ENCODE measurements around the gene NLGN1. TPM values are rescaled to one million over a fixed set of nuclear protein-coding genes. Genes with fewer than 3 reads are reported as not detected.

The NLGN1 gene
- total and polyA plus RNA-seq, 2 experiments from 2014 or later, result 5.1 to 11.2 TPM

DNA sequence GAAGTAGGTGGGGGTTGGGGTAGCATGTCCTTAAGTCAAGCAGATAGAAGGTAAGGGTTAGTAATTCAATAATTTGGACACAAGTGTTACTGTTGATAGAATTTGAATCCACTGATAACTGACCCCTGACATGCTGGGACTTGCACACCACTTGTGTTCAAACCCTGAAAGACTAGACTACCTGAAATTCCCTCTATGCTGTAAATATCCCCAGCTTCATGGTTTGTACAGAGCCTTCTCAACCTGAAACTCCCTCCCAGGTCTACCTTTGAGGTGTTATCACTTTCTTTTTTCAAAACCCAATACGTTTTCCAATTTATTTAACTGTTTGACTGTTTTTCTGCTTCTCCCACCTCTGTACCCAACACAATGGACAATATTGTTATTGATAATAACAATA lies 459.6 kb downstream of the NLGN1 start:
- WGBS (ENCODE audit: low lambda C conversion rate, missing lambda C conversion rate), result 69% methylated on average over 1 of the region's 1 CpG
- no peaks in the 10 kb centered on the region for H3K9me2 ChIP-seq (replicated peaks; ENCODE audit: insufficient read depth)
- H3K9me3 ChIP-seq (ENCODE audit: low read depth), result no peaks in the 10 kb centered on the region
- no peak overlapping the region for H3K27ac ChIP-seq
- no peak overlapping the region for H2AFZ ChIP-seq
- H3K4me1 ChIP-seq (ENCODE audit: insufficient read depth), result no peaks in the 10 kb centered on the region
- TF ChIP-seq EZH2 (IDR thresholded peaks at IDR 0.05; ENCODE audit: borderline replicate concordance), result no peak
- TF ChIP-seq, protein P1, sequence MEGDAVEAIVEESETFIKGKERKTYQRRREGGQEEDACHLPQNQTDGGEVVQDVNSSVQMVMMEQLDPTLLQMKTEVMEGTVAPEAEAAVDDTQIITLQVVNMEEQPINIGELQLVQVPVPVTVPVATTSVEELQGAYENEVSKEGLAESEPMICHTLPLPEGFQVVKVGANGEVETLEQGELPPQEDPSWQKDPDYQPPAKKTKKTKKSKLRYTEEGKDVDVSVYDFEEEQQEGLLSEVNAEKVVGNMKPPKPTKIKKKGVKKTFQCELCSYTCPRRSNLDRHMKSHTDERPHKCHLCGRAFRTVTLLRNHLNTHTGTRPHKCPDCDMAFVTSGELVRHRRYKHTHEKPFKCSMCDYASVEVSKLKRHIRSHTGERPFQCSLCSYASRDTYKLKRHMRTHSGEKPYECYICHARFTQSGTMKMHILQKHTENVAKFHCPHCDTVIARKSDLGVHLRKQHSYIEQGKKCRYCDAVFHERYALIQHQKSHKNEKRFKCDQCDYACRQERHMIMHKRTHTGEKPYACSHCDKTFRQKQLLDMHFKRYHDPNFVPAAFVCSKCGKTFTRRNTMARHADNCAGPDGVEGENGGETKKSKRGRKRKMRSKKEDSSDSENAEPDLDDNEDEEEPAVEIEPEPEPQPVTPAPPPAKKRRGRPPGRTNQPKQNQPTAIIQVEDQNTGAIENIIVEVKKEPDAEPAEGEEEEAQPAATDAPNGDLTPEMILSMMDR (IDR thresholded peaks at IDR 0.05; ENCODE audit: poor library complexity), result no peak
- no peak for TF ChIP-seq EZH2phosphoT487 (IDR thresholded peaks at IDR 0.05; ENCODE audit: low read depth, severe bottlenecking, unreplicated experiment)
- no peak for DNase-seq (ENCODE audit: low spot score)
- H3K4me2 ChIP-seq, result no peak overlapping the region
- H4K20me1 ChIP-seq (ENCODE audit: insufficient read depth, poor library complexity, severe bottlenecking), result no peaks in the 10 kb centered on the region
- no peaks in the 10 kb centered on the region for H3K79me2 ChIP-seq
- H3K27me3 ChIP-seq, result no peaks in the 10 kb centered on the region
- H3K36me3 ChIP-seq (replicated peaks; ENCODE audit: insufficient read depth, low read depth), result no peaks in the 10 kb centered on the region
- H3K4me3 ChIP-seq, result no peak overlapping the region

DNA sequence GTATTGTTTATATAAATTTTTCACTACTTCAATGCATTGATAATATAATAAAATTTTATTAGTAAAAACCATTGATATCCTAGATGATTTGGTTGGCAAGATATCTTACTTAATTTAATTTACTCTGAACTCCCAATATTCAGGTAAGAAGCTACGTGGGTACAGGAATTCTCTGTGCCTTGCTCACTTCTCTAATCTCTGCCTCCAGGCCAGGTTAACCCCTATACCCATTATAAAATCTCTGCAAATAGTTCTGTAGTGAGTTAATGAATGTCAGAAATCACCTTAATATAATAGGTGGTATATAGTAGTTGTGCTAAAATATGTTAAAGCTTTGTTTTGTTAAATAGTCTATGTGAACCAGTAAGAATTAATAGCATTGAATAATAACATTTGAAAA lies 465.2 kb downstream of the NLGN1 start:
- TF ChIP-seq EZH2 (IDR thresholded peaks at IDR 0.05; ENCODE audit: borderline replicate concordance), result no peak
- TF ChIP-seq, protein P1 (IDR thresholded peaks at IDR 0.05; ENCODE audit: poor library complexity), result no peak
- TF ChIP-seq EZH2phosphoT487 (IDR thresholded peaks at IDR 0.05; ENCODE audit: low read depth, severe bottlenecking, unreplicated experiment), result no peak

DNA sequence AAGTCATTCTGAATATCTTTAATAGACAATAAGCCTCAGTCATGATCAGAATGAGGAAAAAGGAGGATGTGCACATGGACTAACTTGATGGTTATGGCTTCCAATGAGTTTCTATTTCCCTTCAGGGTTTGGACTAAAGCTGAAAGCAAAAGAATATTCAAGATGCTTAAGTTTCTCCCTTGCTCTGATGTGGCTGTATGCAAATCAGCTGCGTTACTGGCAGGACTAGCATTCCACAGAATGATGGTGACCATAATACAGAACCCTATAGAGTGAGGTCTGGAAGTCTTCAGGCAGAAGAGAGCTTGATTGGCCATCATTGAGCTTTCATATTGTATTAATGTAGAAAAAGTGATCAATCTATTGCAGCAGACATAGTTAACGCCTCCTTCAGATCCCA lies 466.0 kb downstream of the NLGN1 start:
- no peak overlapping the region for H3K4me3 ChIP-seq
- H3K27me3 ChIP-seq, result no peaks in the 10 kb centered on the region
- H3K36me3 ChIP-seq (replicated peaks; ENCODE audit: insufficient read depth, low read depth), result no peaks in the 10 kb centered on the region
- no peaks in the 10 kb centered on the region for H3K79me2 ChIP-seq
- H3K27ac ChIP-seq, result no peak overlapping the region
- H4K20me1 ChIP-seq (ENCODE audit: insufficient read depth, poor library complexity, severe bottlenecking), result no peaks in the 10 kb centered on the region
- H3K9me2 ChIP-seq (replicated peaks; ENCODE audit: insufficient read depth), result no peaks in the 10 kb centered on the region
- TF ChIP-seq, protein P1 (IDR thresholded peaks at IDR 0.05; ENCODE audit: poor library complexity), result no peak
- TF ChIP-seq EZH2 (IDR thresholded peaks at IDR 0.05; ENCODE audit: borderline replicate concordance) (no peak), EZH2phosphoT487 (IDR thresholded peaks at IDR 0.05; ENCODE audit: low read depth, severe bottlenecking, unreplicated experiment) (no peak)
- no peaks in the 10 kb centered on the region for H3K9me3 ChIP-seq (ENCODE audit: low read depth)
- no peak overlapping the region for H3K4me2 ChIP-seq
- H2AFZ ChIP-seq, result no peak overlapping the region
- H3K4me1 ChIP-seq (ENCODE audit: insufficient read depth), result no peaks in the 10 kb centered on the region
- DNase-seq (ENCODE audit: low spot score), result no peak
- WGBS (ENCODE audit: low lambda C conversion rate, missing lambda C conversion rate), result 91% methylated on average over 2 of the region's 2 CpGs

More for the DNA sequence above, 465.2 kb downstream of the NLGN1 start:
- H3K27me3 ChIP-seq, result no peaks in the 10 kb centered on the region
- DNase-seq (ENCODE audit: low spot score), result no peak
- no peak overlapping the region for H3K4me2 ChIP-seq
- H3K9me3 ChIP-seq (ENCODE audit: low read depth), result no peaks in the 10 kb centered on the region
- no peak overlapping the region for H3K4me3 ChIP-seq
- H3K79me2 ChIP-seq, result no peaks in the 10 kb centered on the region
- H3K4me1 ChIP-seq (ENCODE audit: insufficient read depth), result no peaks in the 10 kb centered on the region
- no peak overlapping the region for H2AFZ ChIP-seq
- H3K9me2 ChIP-seq (replicated peaks; ENCODE audit: insufficient read depth), result no peaks in the 10 kb centered on the region
- H3K27ac ChIP-seq, result no peak overlapping the region
- no peaks in the 10 kb centered on the region for H4K20me1 ChIP-seq (ENCODE audit: insufficient read depth, poor library complexity, severe bottlenecking)
- 82% methylated on average over 1 of the region's 1 CpG for WGBS (ENCODE audit: low lambda C conversion rate, missing lambda C conversion rate)
- H3K36me3 ChIP-seq (replicated peaks; ENCODE audit: insufficient read depth, low read depth), result no peaks in the 10 kb centered on the region

Measured in hepatocyte (in vitro differentiated cells).